ENCODE results near the gene LGR6. TPM values are rescaled to one million over a fixed set of nuclear protein-coding genes. Genes with fewer than 3 reads are reported as not detected.

LGR6 gene
- total RNA-seq, 1 experiment from 2014 or later, result 0.08 TPM

- Histone ChIP-seq H3K4me3 (ENCODE audit: low read depth in 2 of 2, low read length in 2 of 2) (no peak overlapping the region), H3K27ac (ENCODE audit: low read length) (no peak overlapping the region), H3K36me3 (ENCODE audit: control insufficient read depth, insufficient read depth, low read length) (no peaks in the 10 kb centered on the region), H3K9me3 (ENCODE audit: control insufficient read depth, insufficient read depth, low read depth, low read length) (no peaks in the 10 kb centered on the region), H3K27me3 (ENCODE audit: control insufficient read depth, insufficient read depth, low read length) (peaks cover 24% of the 10 kb centered on the region), H3K4me1 (ENCODE audit: control insufficient read depth, insufficient read depth, low read length) (no peaks in the 10 kb centered on the region)
- POLR2A ChIA-PET, result no interaction called here
- intact Hi-C loops (cut with micrococcal nuclease; ENCODE audit: unreplicated experiment) (no loop called here), in situ Hi-C loops (cut with HindIII; ENCODE audit: low pct_unique_long_range_greater_than_20kb, low sequenced_read_pairs) (loop anchor here (25.0 kb wide), 1 partner anchor 94 kb away; no protein-coding TSS in a partner anchor)
- no TSS peak for BruUV-seq (replicated peaks)
- no peak for DNase-seq (ENCODE audit: low read depth, low spot score)
- no peak for ATAC-seq
- TF ChIP-seq REST (IDR thresholded peaks at IDR 0.05; ENCODE audit: insufficient read depth in 1 of 2, low read depth in 2 of 2, low read length in 1 of 2) (no peak), TCF7L2 (IDR thresholded peaks at IDR 0.05; ENCODE audit: low read depth, low read length) (no peak), CTCF (IDR thresholded peaks at IDR 0.05) (no peak), POLR2AphosphoS5 (IDR thresholded peaks at IDR 0.05; ENCODE audit: low read depth, low read length) (no peak), SIN3A (IDR thresholded peaks at IDR 0.05; ENCODE audit: borderline replicate concordance, insufficient read depth, low read depth, low read length) (no peak)
- CTCF ChIA-PET, result no interaction called here
Observed at GRCh38 chr1:202217951-202218350, 24.4 kb downstream of the LGR6 start.

GRCh38 chr1:202220733-202221132, 27.1 kb downstream of the LGR6 start:
- no peaks in the 10 kb centered on the region for H3K4me1 ChIP-seq (ENCODE audit: control insufficient read depth, insufficient read depth, low read length)
- intact Hi-C loops (cut with micrococcal nuclease; ENCODE audit: unreplicated experiment), result no loop called here
- CTCF ChIA-PET, result no interaction called here
- no peaks in the 10 kb centered on the region for H3K36me3 ChIP-seq (ENCODE audit: control insufficient read depth, insufficient read depth, low read length)
- BruUV-seq (replicated peaks), result no TSS peak
- no peak for ATAC-seq
- no peak overlapping the region for H3K27ac ChIP-seq (ENCODE audit: low read length)
- TF ChIP-seq REST (IDR thresholded peaks at IDR 0.05; ENCODE audit: insufficient read depth in 1 of 2, low read depth in 2 of 2, low read length in 1 of 2), result no peak
- TF ChIP-seq POLR2AphosphoS5 (IDR thresholded peaks at IDR 0.05; ENCODE audit: low read depth, low read length), result no peak
- TF ChIP-seq CTCF (IDR thresholded peaks at IDR 0.05), result no peak
- TF ChIP-seq TCF7L2 (IDR thresholded peaks at IDR 0.05; ENCODE audit: low read depth, low read length), result no peak
- TF ChIP-seq SIN3A (IDR thresholded peaks at IDR 0.05; ENCODE audit: borderline replicate concordance, insufficient read depth, low read depth, low read length), result no peak
- no peaks in the 10 kb centered on the region for H3K9me3 ChIP-seq (ENCODE audit: control insufficient read depth, insufficient read depth, low read depth, low read length)
- peaks cover 5% of the 10 kb centered on the region for H3K27me3 ChIP-seq (ENCODE audit: control insufficient read depth, insufficient read depth, low read length)
- in situ Hi-C loops (cut with HindIII; ENCODE audit: low pct_unique_long_range_greater_than_20kb, low sequenced_read_pairs), result loop anchor here (25.0 kb wide), 1 partner anchor 92 kb away; no protein-coding TSS in a partner anchor
- no peak for DNase-seq (ENCODE audit: low read depth, low spot score)
- POLR2A ChIA-PET, result no interaction called here
- H3K4me3 ChIP-seq (ENCODE audit: low read depth in 2 of 2, low read length in 2 of 2), result no peak overlapping the region

Data from Panc1 (cell line).